Sciatic nerve (tissue), 2 donors: ENCODE measurements around the gene CASP9. TPM values are rescaled to one million over a fixed set of nuclear protein-coding genes. Genes with fewer than 3 reads are reported as not detected.
A peak's percentile ranks its signal among the peaks of the same experiment; 100 is the strongest.

ENCODE experiments used
- ATAC-seq: fragments of 200-7000 bp; cut with Tn5 transposase; one replicate; pipeline ENCODE4 v1.9.1; 2020; ENCODE audit warnings: mild to moderate bottlenecking, moderate library complexity
- DNase-seq: peaks from one replicate; pipeline ENCODE4 v3.0.0-alpha.2; 2020; ENCODE audit warnings: low spot score
- intact Hi-C: fragments of 100-400 bp; cut with DNase I; formaldehyde crosslinking; loops from one replicate; pipeline ENCODE4 v1.14.2; 2022
- total RNA-seq: library from RNA; stranded (reverse); fragmentation: NEBNext Ultra II Directional; extraction: Animal tissue kit (Norgen Biotek cat#: 25700); gene quantifications from one replicate; pipeline ENCODE4 v1.2.1, GENCODE V29; 2021
- donor health status: DM: no; HTN: no; CAD: no.
- donor health status: DM: no; HTN: no; CAD: no.

Gene CASP9
- 25.1 TPM for total RNA-seq

DNA sequence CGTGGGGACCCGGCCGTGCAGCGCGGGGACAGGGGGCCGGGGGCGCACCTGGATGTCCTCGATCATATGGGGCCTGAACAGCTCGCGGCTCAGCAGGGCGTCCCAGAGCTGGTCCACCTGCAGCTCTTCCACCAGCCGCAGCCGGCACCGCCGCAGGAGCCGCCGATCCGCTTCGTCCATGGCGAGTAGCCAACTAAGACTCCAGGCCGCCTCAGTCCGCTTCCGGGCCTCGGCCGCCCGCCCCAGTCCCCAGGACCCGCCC lies at the start of gene CASP9:
CASP9 (minus strand) TSS at position 195 of the 262 bp plus-strand sequence; CDS start at position 180, 15 bp downstream.
- ATAC-seq: no peak
- intact Hi-C loops: no loop called here
- no peak for DNase-seq

GRCh38 chr1:15573477-15573876 lies 49.5 kb upstream of the CASP9 start:
- intact Hi-C loops: no loop called here
- ATAC-seq: no peak

GRCh38 chr1:15571266-15571665 lies 47.3 kb upstream of the CASP9 start:
- intact Hi-C loops: no loop called here
- ATAC-seq: no peak
- no peak for DNase-seq

More at GRCh38 chr1:15573477-15573876, 49.5 kb upstream of the CASP9 start:
- peak; percentile 12 for DNase-seq

DNA sequence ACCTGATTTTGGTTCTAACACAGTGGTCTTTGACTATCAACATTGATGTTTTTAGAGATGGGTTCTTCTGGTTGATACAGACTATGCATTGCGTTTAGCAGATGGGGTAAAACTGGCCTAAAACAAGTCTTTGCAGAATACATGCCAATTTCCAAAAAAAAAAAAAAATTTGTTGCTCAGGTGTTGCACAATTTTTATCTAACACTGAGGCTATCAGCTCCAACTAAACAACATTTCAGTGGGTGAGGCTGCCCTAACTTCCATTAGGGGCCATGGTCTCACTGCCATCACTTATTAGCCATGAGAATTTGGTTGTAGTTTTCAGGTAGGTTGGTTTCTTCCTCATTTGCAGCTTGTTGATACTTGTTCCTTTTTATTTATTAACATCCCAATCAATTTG lies 46.8 kb upstream of the CASP9 start:
- DNase-seq (no peak), ATAC-seq (no peak)
- intact Hi-C loops: no loop called here

- ATAC-seq (no peak), DNase-seq (no peak)
- intact Hi-C loops: no loop called here
Measured at GRCh38 chr1:15568387-15569073, 44.5 kb upstream of the CASP9 start.

DNA sequence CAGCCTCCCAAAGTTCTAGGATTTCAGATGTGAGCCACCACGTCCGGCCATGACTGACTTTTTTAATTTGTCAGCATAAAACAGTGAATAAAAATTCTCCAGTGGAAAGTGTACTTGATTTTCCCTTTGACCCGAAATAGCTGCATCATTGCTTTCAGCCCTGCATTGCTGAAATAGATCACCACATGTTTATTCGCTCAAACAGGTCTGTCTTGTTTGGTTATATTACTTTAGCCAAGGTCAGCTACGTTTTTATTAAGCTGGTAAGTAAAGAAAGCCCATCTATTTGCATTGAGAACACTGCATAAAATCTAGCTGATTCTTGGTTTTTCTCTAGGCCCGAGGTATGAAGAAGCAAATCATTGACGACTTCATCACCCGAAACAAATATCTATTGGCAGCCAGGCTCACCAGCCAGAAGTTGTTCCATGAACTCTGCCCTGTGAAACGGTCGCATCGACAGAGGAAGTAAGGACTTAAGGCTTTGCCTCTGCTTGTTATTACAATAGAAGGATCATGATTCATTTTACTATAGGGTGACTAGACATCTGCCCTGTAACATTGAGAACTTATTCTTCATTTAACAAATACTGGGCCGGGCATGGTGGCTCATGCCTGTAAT lies 35.3 kb upstream of the CASP9 start:
- ATAC-seq: no peak
- intact Hi-C loops: no loop called here
- DNase-seq: no peak

DNA sequence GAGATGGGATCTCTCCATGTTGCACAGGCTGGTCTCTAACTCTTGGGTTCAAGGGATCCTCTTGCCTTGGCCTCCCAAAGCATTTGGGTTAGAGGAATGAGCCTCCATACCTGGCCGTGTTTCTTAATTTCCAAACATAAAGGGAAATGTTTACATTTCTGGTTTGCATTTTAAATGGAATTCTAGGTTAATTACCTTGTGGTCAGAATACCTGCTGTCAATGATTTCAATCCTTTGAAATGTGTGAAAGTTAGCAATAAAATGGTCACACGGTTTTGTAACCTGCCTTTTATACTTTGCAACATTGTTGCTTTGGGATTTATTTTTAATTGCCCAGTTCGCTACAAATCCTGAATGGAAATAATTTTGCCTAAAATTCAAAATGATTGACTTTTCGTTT lies 34.5 kb upstream of the CASP9 start:
- DNase-seq (no peak), ATAC-seq (no peak)
- intact Hi-C loops: no loop called here

DNA sequence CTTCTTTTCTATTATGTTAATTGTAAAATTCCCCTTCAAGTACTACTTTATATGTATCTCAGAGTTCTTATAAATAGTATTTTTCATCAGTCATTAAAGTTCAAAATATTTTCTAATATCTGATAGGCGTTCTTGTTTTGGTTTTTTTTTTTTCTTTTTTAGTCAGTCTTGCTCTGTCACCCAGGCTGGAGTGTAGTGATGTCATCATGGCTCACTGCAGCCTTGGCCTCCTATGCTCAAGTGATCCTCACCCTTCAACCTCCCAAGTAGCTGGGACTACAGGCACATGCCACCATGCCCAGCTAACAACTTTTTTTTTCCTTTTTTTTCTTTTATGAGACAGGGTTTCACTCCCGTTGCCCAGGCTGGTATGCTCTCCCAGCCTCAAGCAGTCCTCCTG lies 33.6 kb upstream of the CASP9 start:
- intact Hi-C loops: no loop called here
- ATAC-seq (no peak), DNase-seq (no peak)

GRCh38 chr1:15557008-15557407 lies 33.0 kb upstream of the CASP9 start:
- ATAC-seq (no peak), DNase-seq (no peak)
- intact Hi-C loops: no loop called here

DNA sequence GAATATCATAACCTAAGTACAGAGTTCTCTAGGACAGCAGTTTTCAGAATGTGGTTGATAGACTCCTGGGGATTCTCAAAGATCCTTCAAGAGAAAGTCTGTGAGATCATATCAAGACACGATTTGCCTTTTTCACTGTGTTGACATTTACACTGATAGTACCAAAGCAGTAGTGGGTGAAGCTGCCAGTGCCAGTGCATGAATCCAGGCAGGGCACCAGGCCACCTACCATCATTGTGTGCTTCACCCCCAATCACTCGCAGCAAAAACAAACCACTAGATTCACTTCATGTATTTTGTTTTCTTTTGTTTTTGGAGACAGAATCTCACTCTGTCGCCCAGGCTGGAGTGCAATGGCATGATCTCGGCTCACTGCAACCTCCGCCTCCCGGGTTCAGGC lies 26.6 kb upstream of the CASP9 start:
- DNase-seq: no peak
- ATAC-seq: no peak
- intact Hi-C loops: no loop called here

- DNase-seq: no peak
- intact Hi-C loops: no loop called here
- ATAC-seq: no peak
Measured at GRCh38 chr1:15546641-15547040, 22.6 kb upstream of the CASP9 start.

GRCh38 chr1:15543589-15544568 lies 19.9 kb upstream of the CASP9 start:
- no peak for ATAC-seq
- no peak for DNase-seq

DNA sequence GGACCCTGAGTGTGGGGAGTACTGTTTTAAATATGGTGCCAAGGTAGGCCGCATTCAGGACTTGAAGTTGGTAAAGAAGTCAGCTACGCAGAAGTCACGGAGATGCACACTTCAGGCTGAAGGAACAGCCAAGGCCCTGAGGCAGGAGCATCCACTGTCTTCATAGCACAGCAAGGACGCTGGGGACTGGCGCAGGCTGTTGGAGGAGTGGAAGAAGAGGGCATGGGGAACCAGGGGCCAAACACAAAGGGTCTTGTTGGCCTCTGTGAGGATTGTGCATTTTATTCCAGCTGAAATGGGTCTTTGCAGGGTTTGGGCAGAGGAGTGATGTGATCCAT lies 19.2 kb upstream of the CASP9 start:
- intact Hi-C loops: no loop called here
- DNase-seq (no peak), ATAC-seq (no peak)

More at GRCh38 chr1:15543589-15544568, 19.9 kb upstream of the CASP9 start:
- intact Hi-C loops: no loop called here

GRCh38 chr1:15542388-15543250 lies 18.6 kb upstream of the CASP9 start:
- ATAC-seq: no peak
- intact Hi-C loops: no loop called here
- DNase-seq: no peak

GRCh38 chr1:15541231-15541792 lies 17.3 kb upstream of the CASP9 start:
- DNase-seq (no peak), ATAC-seq (no peak)
- intact Hi-C loops: no loop called here

DNA sequence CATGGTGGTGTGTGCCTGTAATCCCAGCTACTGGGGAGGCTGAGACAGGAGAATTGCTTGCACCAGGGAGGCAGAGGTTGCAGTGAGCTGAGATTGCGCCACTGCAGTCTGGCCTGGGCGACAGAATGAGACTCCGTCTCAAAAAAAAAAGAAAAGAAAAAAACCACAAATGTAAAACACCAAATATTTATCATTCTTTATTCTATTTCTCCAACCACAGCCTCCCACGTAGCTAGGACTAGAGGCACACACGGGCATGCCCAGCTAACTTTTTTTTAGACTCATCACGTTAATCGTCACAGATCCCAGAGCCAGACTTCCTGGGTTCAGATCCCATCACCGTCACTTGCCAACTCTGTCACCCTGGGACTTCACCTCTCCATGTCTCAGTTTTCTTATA lies 16.2 kb upstream of the CASP9 start:
- ATAC-seq: no peak
- intact Hi-C loops: no loop called here

DNA sequence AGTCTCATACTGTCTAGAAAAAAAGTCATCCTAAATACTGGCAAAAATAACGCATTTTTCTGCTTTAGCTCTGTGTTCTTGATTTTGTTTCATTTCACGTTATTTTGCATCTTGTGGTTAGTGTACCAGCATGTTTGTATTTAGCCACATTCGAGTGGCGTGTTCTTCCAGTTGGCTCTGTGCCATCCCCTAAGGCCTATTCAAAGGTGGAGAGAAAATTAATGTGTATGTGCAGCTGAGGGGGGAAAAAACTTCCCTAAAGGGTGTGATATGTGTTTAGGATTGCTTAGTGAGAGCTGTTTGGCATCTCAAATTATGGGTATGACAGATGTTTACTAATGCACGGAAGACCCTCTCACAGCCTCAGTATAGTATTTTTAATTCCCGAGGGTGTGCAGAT lies 14.8 kb upstream of the CASP9 start:
- ATAC-seq: no peak
- intact Hi-C loops: no loop called here
- no peak for DNase-seq

More for the DNA sequence above, 16.2 kb upstream of the CASP9 start:
- no peak for DNase-seq

GRCh38 chr1:15531682-15532081 lies 7.7 kb upstream of the CASP9 start:
- intact Hi-C loops: no loop called here
- ATAC-seq (no peak), DNase-seq (no peak)

GRCh38 chr1:15531003-15531402 lies 7.0 kb upstream of the CASP9 start:
- intact Hi-C loops: no loop called here
- no peak for DNase-seq
- no peak for ATAC-seq
